Activated CD4-positive, alpha-beta memory T cell treated with anti-CD3 and anti-CD28 coated beads, Interleukin-2, amount 10 ng/mL, durations not matched to agents 7 days and 5 days (primary cell): Measurements from ENCODE around the gene DNAJC4. TPM values are rescaled to one million over a fixed set of nuclear protein-coding genes. Genes with fewer than 3 reads are reported as not detected.

Source experiments
- CTCF ChIA-PET: fragments of 350-600 bp; sonication (Branson Sonifier 250); formaldehyde crosslinking; loops from one replicate; lab custom pipeline; 2021; ENCODE audit warnings: antibody characterized with exemption, inconsistent platforms; lab: Charles Lee
- POLR2A ChIA-PET: fragments of 350-600 bp; sonication (Branson Sonifier 250); formaldehyde crosslinking; loops from one replicate; lab custom pipeline; 2021; ENCODE audit warnings: antibody characterized with exemption; lab: Charles Lee
- DNase-seq: peaks from one replicate; pipeline ENCODE4 v3.0.0-alpha.2; 2020
- H3K27ac Mint-ChIP-seq: one replicate; pipeline ENCODE4 v1.8.0; 2021; ENCODE audit warnings: mild to moderate bottlenecking, mixed read lengths
- H3K27me3 Mint-ChIP-seq: one replicate; pipeline ENCODE4 v1.8.0; 2021; ENCODE audit warnings: mixed read lengths
- H3K36me3 Mint-ChIP-seq: one replicate; pipeline ENCODE4 v1.8.0; 2021; ENCODE audit warnings: low read depth, mixed read lengths
- H3K4me1 Mint-ChIP-seq: one replicate; pipeline ENCODE4 v1.8.0; 2021; ENCODE audit warnings: mixed read lengths
- H3K4me3 Mint-ChIP-seq: one replicate; pipeline ENCODE4 v1.8.0; 2021; ENCODE audit warnings: mild to moderate bottlenecking, mixed read lengths
- H3K9me3 Mint-ChIP-seq: one replicate; pipeline ENCODE4 v1.8.0; 2021; ENCODE audit warnings: mixed read lengths
- total RNA-seq, 2 experiments: library from RNA; stranded (reverse); gene quantifications; one replicate each; pipeline ENCODE4 v1.2.3, GENCODE V29; 2021

Gene DNAJC4
- total RNA-seq, 2 experiments from 2014 or later = 40.8 to 42.0 TPM

GRCh38 chr11:64263021-64263946 lies 32.9 kb downstream of the DNAJC4 start:
- H3K36me3 Mint-ChIP-seq = peaks cover 21% of the 10 kb centered on the region
- no peak overlapping the region for H3K4me3 Mint-ChIP-seq
- H3K9me3 Mint-ChIP-seq = no peaks in the 10 kb centered on the region
- DNase-seq = no peak
- POLR2A ChIA-PET = interaction anchor here (0.6 to 2.7 kb wide), 6 partner anchors 12 to 57 kb away, joined by 3 to 11 read pairs (median 4); partner anchors contain the start of genes BAD, FERMT3 and PLCB3
- CTCF ChIA-PET = interaction anchor here (3.3 kb wide), 1 partner anchor 12 kb away, joined by 16 read pairs; the partner anchor contains the start of gene PLCB3
- no peak overlapping the region for H3K27ac Mint-ChIP-seq
- H3K4me1 Mint-ChIP-seq = peaks cover 17% of the 10 kb centered on the region
- no peaks in the 10 kb centered on the region for H3K27me3 Mint-ChIP-seq

GRCh38 chr11:64263947-64264317 lies 33.6 kb downstream of the DNAJC4 start:
- H3K4me1 Mint-ChIP-seq = peaks cover 24% of the 10 kb centered on the region
- CTCF ChIA-PET = interaction anchor here (3.3 kb wide), 1 partner anchor 13 kb away, joined by 16 read pairs; the partner anchor contains the start of gene PLCB3
- DNase-seq = no peak
- H3K4me3 Mint-ChIP-seq = no peak overlapping the region
- H3K36me3 Mint-ChIP-seq = peaks cover 24% of the 10 kb centered on the region
- no peak overlapping the region for H3K27ac Mint-ChIP-seq
- H3K27me3 Mint-ChIP-seq = no peaks in the 10 kb centered on the region
- no peaks in the 10 kb centered on the region for H3K9me3 Mint-ChIP-seq
- POLR2A ChIA-PET = interaction anchor here (0.6 to 2.7 kb wide), 5 partner anchors 12 to 58 kb away, joined by 3 to 11 read pairs (median 3); partner anchors contain the start of genes BAD, FERMT3 and PLCB3

GRCh38 chr11:64264371-64264852 lies 34.1 kb downstream of the DNAJC4 start:
- ChIA-PET CTCF (interaction anchor here (3.3 kb wide), 1 partner anchor 14 kb away, joined by 16 read pairs; the partner anchor contains the start of gene PLCB3), POLR2A (interaction anchor here (1.1 to 2.7 kb wide), 3 partner anchors 13 to 23 kb away, joined by 3 to 11 read pairs (median 5); partner anchors contain the start of gene PLCB3)
- H3K27me3 Mint-ChIP-seq = no peaks in the 10 kb centered on the region
- no peak overlapping the region for H3K4me3 Mint-ChIP-seq
- no peak for DNase-seq
- peaks cover 23% of the 10 kb centered on the region for H3K4me1 Mint-ChIP-seq
- no peak overlapping the region for H3K27ac Mint-ChIP-seq
- peaks cover 24% of the 10 kb centered on the region for H3K36me3 Mint-ChIP-seq
- no peaks in the 10 kb centered on the region for H3K9me3 Mint-ChIP-seq

- POLR2A ChIA-PET = interaction anchor here (1.3 to 2.7 kb wide), 2 partner anchors 9 to 14 kb away, joined by 4 to 11 read pairs; partner anchors contain the start of gene PLCB3
Observed at GRCh38 chr11:64265176-64266160, 35.1 kb downstream of the DNAJC4 start.

GRCh38 chr11:64266339-64266738 lies 36.0 kb downstream of the DNAJC4 start:
- Mint-ChIP-seq H3K36me3 (peaks cover 19% of the 10 kb centered on the region), H3K27me3 (no peaks in the 10 kb centered on the region), H3K9me3 (no peaks in the 10 kb centered on the region), H3K4me1 (peaks cover 20% of the 10 kb centered on the region), H3K27ac (peak overlapping the region; percentile 42), H3K4me3 (no peak overlapping the region)
- CTCF ChIA-PET = interaction anchor here (7.0 kb wide), 1 partner anchor 37 kb away, joined by 80 read pairs; the partner anchor contains the start of genes CATSPERZ and ESRRA
- POLR2A ChIA-PET = interaction anchor here (1.7 to 6.5 kb wide), 2 partner anchors 12 to 19 kb away, joined by 6 to 131 read pairs; partner anchors contain the start of genes PLCB3 and PPP1R14B
- no peak for DNase-seq

More at GRCh38 chr11:64265176-64266160, 35.1 kb downstream of the DNAJC4 start:
- Mint-ChIP-seq H3K27me3 (no peaks in the 10 kb centered on the region), H3K9me3 (no peaks in the 10 kb centered on the region), H3K4me3 (no peak overlapping the region), H3K27ac (no peak overlapping the region), H3K36me3 (peaks cover 19% of the 10 kb centered on the region), H3K4me1 (peaks cover 20% of the 10 kb centered on the region)
- CTCF ChIA-PET = interaction anchor here (3.3 kb wide), 1 partner anchor 15 kb away, joined by 16 read pairs; the partner anchor contains the start of gene PLCB3
- no peak for DNase-seq

- POLR2A ChIA-PET = interaction anchor here (0.9 to 6.5 kb wide), 8 partner anchors 9 to 81 kb away, joined by 5 to 161 read pairs (median 48); partner anchors contain the start of genes BAD, ESRRA, FERMT3 and GPR137
Observed at GRCh38 chr11:64267207-64267945, 37.0 kb downstream of the DNAJC4 start.

GRCh38 chr11:64268025-64268892 lies 37.9 kb downstream of the DNAJC4 start:
- H3K27ac Mint-ChIP-seq = peak overlapping the region; percentile 89
- no peaks in the 10 kb centered on the region for H3K9me3 Mint-ChIP-seq
- DNase-seq = no peak
- ChIA-PET POLR2A (interaction anchor here (0.6 to 6.5 kb wide), 19 partner anchors 8 to 82 kb away, joined by 3 to 161 read pairs (median 5); partner anchors contain the start of genes BAD, CATSPERZ, ESRRA and FERMT3), CTCF (interaction anchor here (1.2 to 7.0 kb wide), 9 partner anchors 9 to 81 kb away, joined by 3 to 80 read pairs (median 9); partner anchors contain the start of genes CATSPERZ, ESRRA, FKBP2 and PLCB3)
- peak overlapping the region; percentile 85 for H3K4me3 Mint-ChIP-seq
- H3K27me3 Mint-ChIP-seq = no peaks in the 10 kb centered on the region
- H3K4me1 Mint-ChIP-seq = peaks cover 28% of the 10 kb centered on the region
- H3K36me3 Mint-ChIP-seq = peaks cover 18% of the 10 kb centered on the region

More at GRCh38 chr11:64267207-64267945, 37.0 kb downstream of the DNAJC4 start:
- H3K9me3 Mint-ChIP-seq = no peaks in the 10 kb centered on the region
- no peaks in the 10 kb centered on the region for H3K27me3 Mint-ChIP-seq
- no peak overlapping the region for H3K4me3 Mint-ChIP-seq
- peak overlapping the region; percentile 89 for H3K27ac Mint-ChIP-seq
- CTCF ChIA-PET = interaction anchor here (0.7 to 7.0 kb wide), 3 partner anchors 17 to 50 kb away, joined by 3 to 80 read pairs (median 24); partner anchors contain the start of genes CATSPERZ, ESRRA and TRMT112
- DNase-seq = no peak
- H3K4me1 Mint-ChIP-seq = peaks cover 27% of the 10 kb centered on the region
- peaks cover 20% of the 10 kb centered on the region for H3K36me3 Mint-ChIP-seq

GRCh38 chr11:64268893-64269539 lies 38.7 kb downstream of the DNAJC4 start:
- ChIA-PET POLR2A (interaction anchor here (0.6 to 6.5 kb wide), 18 partner anchors 9 to 83 kb away, joined by 3 to 161 read pairs (median 5); partner anchors contain the start of genes BAD, CATSPERZ, ESRRA and FERMT3), CTCF (interaction anchor here (1.2 to 7.0 kb wide), 10 partner anchors 8 to 82 kb away, joined by 3 to 80 read pairs (median 8); partner anchors contain the start of genes CATSPERZ, ESRRA, FKBP2 and PLCB3)
- Mint-ChIP-seq H3K4me1 (peaks cover 30% of the 10 kb centered on the region), H3K9me3 (no peaks in the 10 kb centered on the region), H3K4me3 (peak overlapping the region; percentile 85), H3K36me3 (peaks cover 18% of the 10 kb centered on the region), H3K27ac (peak overlapping the region; percentile 89), H3K27me3 (no peaks in the 10 kb centered on the region)
- DNase-seq = peak; percentile 60

- Mint-ChIP-seq H3K9me3 (no peaks in the 10 kb centered on the region), H3K4me1 (peaks cover 30% of the 10 kb centered on the region), H3K27me3 (no peaks in the 10 kb centered on the region), H3K36me3 (peaks cover 18% of the 10 kb centered on the region), H3K4me3 (peak overlapping the region; percentile 85), H3K27ac (peak overlapping the region; percentile 89)
- ChIA-PET CTCF (interaction anchor here (0.9 to 7.0 kb wide), 14 partner anchors 8 to 84 kb away, joined by 3 to 80 read pairs (median 5); partner anchors contain the start of genes BAD, CATSPERZ, ESRRA and FKBP2), POLR2A (interaction anchor here (0.7 to 6.5 kb wide), 22 partner anchors 9 to 865 kb away, joined by 3 to 161 read pairs (median 4); partner anchors contain the start of genes BAD, CATSPERZ, DNAJC4 and ESRRA)
- DNase-seq = peak; percentile 98
Observed at GRCh38 chr11:64269540-64270220, 39.3 kb downstream of the DNAJC4 start.
